GM13977 (cell line): ENCODE data around the gene GDPD1.

Source experiments
- DNase-seq: peaks from one replicate; pipeline ENCODE4 v3.0.0; 2012; ENCODE audit warnings: low spot score
- in situ Hi-C: fragments of 300-500 bp; cut with MboI; formaldehyde crosslinking; loops from one replicate; pipeline ENCODE4 v1.12.0; 2022; ENCODE audit warnings: low sequenced_read_pairs, low pct_unique_long_range_greater_than_20kb, mixed read lengths, inconsistent platforms; ENCODE audit not compliant: unreplicated experiment
- TF ChIP-seq, protein P1 (sequence below): IDR thresholded peaks from 2 replicates; pipeline ENCODE4 v1.5.1; 2012; ENCODE audit warnings: mild to moderate bottlenecking, control low read depth; ENCODE audit not compliant: insufficient read depth; ENCODE audit errors: extremely low read depth, missing control alignments

Gene GDPD1

DNA sequence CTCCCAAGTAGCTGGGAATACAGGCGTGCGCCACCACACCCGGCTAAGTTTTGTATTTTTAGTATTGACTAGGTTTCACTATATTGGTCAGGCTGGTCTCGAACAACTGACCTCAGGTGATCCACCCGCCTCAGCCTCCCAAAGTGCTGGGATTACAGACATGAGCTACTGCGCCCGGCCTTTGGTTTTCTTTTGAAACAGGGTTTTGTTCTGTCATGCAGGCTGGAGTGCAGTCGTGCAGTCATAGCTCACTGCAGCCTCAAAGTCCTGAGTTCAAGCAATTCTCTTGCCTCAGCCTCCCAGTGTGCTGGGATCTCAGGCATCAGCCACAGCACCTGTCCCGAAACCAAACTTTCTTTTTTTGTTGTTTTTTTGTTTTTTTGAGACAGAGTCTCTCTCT, 39.7 kb upstream of the GDPD1 start:
- in situ Hi-C loops = no loop called here
- TF ChIP-seq, protein P1, sequence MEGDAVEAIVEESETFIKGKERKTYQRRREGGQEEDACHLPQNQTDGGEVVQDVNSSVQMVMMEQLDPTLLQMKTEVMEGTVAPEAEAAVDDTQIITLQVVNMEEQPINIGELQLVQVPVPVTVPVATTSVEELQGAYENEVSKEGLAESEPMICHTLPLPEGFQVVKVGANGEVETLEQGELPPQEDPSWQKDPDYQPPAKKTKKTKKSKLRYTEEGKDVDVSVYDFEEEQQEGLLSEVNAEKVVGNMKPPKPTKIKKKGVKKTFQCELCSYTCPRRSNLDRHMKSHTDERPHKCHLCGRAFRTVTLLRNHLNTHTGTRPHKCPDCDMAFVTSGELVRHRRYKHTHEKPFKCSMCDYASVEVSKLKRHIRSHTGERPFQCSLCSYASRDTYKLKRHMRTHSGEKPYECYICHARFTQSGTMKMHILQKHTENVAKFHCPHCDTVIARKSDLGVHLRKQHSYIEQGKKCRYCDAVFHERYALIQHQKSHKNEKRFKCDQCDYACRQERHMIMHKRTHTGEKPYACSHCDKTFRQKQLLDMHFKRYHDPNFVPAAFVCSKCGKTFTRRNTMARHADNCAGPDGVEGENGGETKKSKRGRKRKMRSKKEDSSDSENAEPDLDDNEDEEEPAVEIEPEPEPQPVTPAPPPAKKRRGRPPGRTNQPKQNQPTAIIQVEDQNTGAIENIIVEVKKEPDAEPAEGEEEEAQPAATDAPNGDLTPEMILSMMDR = no peak
- DNase-seq = no peak

DNA sequence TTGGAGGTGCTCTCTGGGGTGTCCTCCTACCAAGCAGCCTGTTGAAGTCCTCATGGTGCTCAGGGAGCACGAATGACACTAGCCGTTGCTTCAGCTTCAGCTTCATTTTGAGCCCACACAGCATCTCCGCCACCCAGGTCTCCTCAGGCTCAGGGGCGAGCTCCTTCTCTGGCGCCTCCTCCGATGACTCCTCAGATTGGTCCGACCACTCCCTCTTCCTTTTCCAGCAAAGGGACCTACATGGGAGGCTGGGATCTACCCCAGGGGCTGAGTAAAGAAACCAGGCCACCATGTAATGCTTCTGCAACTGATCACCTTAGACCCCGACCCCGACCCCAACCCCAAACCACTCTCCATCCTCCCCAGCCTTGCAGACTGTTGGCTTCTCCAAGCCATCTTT, 38.8 kb upstream of the GDPD1 start:
- no peak for DNase-seq
- TF ChIP-seq, protein P1 = no peak
- in situ Hi-C loops = no loop called here

DNA sequence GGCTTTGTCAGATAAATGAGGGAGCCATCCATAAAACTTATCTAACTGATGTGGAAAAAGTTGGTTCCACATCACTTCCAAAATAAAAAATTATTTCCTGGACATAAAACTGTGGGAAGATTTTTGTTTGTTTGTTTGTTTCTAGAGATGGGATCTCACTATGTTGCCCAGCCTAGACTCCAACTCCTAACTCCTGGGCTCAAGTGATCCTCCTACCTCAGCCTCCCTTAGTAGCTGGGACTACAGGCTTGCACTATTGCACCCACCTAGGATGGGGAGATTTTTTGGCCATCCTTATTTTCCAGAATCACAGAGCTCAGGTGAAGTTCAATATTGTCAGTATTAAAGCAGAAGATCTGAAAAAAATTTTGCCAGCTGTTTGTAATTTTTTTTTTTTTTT, 34.3 kb upstream of the GDPD1 start:
- TF ChIP-seq, protein P1 = no peak
- in situ Hi-C loops = no loop called here
- DNase-seq = no peak

DNA sequence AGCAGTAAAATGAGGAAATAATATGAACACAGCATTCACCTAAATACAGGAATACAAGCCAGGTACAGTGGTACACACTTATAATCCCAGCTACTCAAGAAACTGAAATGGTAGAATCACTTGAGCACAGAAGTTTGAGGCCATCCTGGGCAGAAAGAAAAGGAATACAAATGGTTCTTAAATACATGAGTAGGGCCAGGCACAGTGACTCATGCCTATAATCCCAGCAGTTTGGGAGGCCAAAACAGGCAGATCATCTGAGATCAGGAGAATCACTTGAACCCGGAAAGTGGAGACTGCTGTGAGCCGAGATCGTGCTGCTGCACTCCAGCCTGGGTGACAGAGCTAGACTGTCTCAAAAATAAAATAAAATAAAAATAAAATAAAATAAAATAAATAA, 33.5 kb upstream of the GDPD1 start:
- no peak for DNase-seq
- TF ChIP-seq, protein P1 = no peak
- in situ Hi-C loops = no loop called here

DNA sequence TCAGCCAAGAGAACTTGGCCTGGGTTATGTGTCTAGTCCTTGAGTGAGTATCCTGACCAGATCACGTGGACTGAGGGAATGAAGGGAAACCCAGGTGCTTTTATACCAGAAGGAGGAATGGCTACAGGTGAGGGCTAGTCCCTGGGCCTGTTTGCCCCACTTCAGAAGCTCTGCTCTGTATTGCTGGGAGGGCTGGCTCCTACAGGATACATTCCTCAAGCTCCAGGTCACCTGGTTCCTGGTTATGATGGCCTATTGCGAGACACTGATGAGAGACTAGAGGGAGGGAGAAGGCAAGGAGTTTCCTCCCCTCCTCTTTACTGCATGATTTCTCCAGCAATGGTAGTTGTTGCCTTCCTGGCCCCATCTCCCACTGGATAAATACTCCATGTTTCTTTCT, 29.5 kb upstream of the GDPD1 start:
- DNase-seq = no peak
- TF ChIP-seq, protein P1 = no peak
- in situ Hi-C loops = no loop called here

DNA sequence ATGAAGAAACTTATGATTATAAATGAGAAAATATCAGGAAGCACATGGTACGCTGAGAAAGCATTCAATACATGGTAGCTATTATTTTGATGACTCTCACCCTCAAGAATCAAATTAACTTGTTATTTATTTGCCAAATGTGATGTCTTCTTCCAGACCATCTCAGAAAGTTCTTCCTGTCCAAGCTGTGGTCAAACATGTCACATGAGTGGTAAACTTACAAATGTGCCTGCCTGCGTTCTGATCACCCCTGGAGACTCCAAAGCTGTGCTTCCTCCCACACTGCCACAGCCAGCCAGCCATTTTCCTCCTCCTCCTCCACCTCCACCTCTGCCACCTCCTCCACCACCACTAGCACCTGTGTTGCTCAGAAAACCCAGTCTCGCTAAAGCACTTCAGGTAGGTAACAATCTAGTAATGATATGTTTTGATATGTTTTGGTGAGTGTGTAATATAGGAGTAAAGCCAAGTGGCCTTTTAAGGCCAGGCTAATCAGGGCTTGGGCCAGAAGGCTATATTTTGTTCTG, 26.9 kb upstream of the GDPD1 start:
- in situ Hi-C loops = no loop called here
- DNase-seq = no peak
- TF ChIP-seq, protein P1 = no peak

DNA sequence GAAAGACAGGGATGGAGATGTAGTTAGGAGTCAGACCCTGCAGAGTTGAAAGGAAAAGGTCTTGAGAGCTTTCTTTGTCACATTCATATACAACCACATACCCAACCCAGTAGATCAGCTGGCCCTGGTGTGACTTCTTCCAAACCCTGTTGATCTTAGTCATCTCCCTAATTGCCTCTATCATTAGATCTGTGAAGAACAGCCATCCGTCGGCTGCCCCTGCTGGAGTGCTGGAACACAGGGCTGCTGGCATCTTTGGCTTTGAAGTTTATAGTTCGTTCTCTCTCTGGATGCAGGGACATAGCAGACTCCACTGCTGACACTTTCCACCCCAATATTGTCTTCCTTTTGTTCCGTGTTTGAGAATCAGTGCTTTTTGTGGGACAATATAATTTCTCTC, 20.9 kb upstream of the GDPD1 start:
- in situ Hi-C loops = no loop called here
- DNase-seq = no peak
- TF ChIP-seq, protein P1 = no peak
